Naive B cell (primary cell): Measurements from ENCODE around the gene CHD3. TPM values are rescaled to one million over a fixed set of nuclear protein-coding genes. Genes with fewer than 3 reads are reported as not detected.

Experiments
- ATAC-seq, 2 donors: fragments of 150-1000 bp; cut with Tn5 transposase; 2 replicates each; pipeline ENCODE4 v1.10.0; 2021; ENCODE audit warnings: low read depth in 2 of 2, mild to moderate bottlenecking in 2 of 2, moderate library complexity in 2 of 2
- DNase-seq: peaks from one replicate; pipeline ENCODE4 v3.0.0; 2022
- H3K27ac Mint-ChIP-seq, 6 donors: one replicate each; pipeline ENCODE4 v1.8.0; 2020 to 2022; ENCODE audit warnings: mild to moderate bottlenecking in 6 of 6, mixed read lengths in 6 of 6, moderate library complexity in 5 of 6, inconsistent platforms in 2 of 6
- H3K27me3 Mint-ChIP-seq, 3 donors: one replicate each; pipeline ENCODE4 v1.8.0; 2021 to 2022; ENCODE audit warnings: mixed read lengths in 3 of 3, mild to moderate bottlenecking in 1 of 3
- H3K36me3 Mint-ChIP-seq, 2 donors: one replicate each; pipeline ENCODE4 v1.8.0; 2020 to 2022; ENCODE audit warnings: mixed read lengths in 2 of 2, inconsistent platforms in 1 of 2, mild to moderate bottlenecking in 1 of 2
- H3K4me1 Mint-ChIP-seq, 3 donors: one replicate each; pipeline ENCODE4 v1.8.0; 2020 to 2022; ENCODE audit warnings: mixed read lengths in 3 of 3, inconsistent platforms in 1 of 3, mild to moderate bottlenecking in 1 of 3, moderate library complexity in 1 of 3
- H3K4me3 Mint-ChIP-seq, 8 donors: one replicate each; pipeline ENCODE4 v1.8.0; 2020 to 2022; ENCODE audit warnings: mild to moderate bottlenecking in 8 of 8, mixed read lengths in 8 of 8, moderate library complexity in 8 of 8, inconsistent platforms in 2 of 8
- H3K9me3 Mint-ChIP-seq, 7 donors: one replicate each; pipeline ENCODE4 v1.8.0; 2020 to 2022; ENCODE audit warnings: mixed read lengths in 7 of 7, mild to moderate bottlenecking in 5 of 7, inconsistent platforms in 2 of 7, moderate library complexity in 1 of 7
- polyA plus RNA-seq, 6 donors: library from polyadenylated mRNA; unstranded; fragments of 300-500 nt; fragmentation: Illumina TruSeq; gene quantifications; one replicate each; pipeline ENCODE4 v1.2.3, GENCODE V29; 2021; ENCODE audit warnings: low read depth in 6 of 6

CHD3 gene
- polyA plus RNA-seq, 6 donors from 2014 or later: 0.06 to 8.0 (median 3.4) TPM

- DNase-seq: peak; percentile 26
Measured at GRCh38 chr17:7852919-7853690, 35.5 kb upstream of the CHD3 start.

GRCh38 chr17:7853691-7854038, 34.9 kb upstream of the CHD3 start:
- H3K36me3 Mint-ChIP-seq: no peaks in the 10 kb centered on the region

More at GRCh38 chr17:7852919-7853690, 35.5 kb upstream of the CHD3 start:
- H3K4me3 Mint-ChIP-seq: peak overlapping the region in 1 of 8 donors; percentile 85
- no peak for ATAC-seq
- H3K36me3 Mint-ChIP-seq: no peaks in the 10 kb centered on the region
- H3K27ac Mint-ChIP-seq: peak overlapping the region in 3 of 6 donors; percentile 73 to 88 (median 81)
- H3K27me3 Mint-ChIP-seq: no peaks in the 10 kb centered on the region
- H3K4me1 Mint-ChIP-seq: peaks cover 15 to 22% (median 17%) of the 10 kb centered on the region in 3 donors
- no peaks in the 10 kb centered on the region for H3K9me3 Mint-ChIP-seq

GRCh38 chr17:7854078-7854777, 34.4 kb upstream of the CHD3 start:
- Mint-ChIP-seq H3K27me3 (no peaks in the 10 kb centered on the region), H3K27ac (peak overlapping the region in 2 of 6 donors; percentile 62 to 74), H3K36me3 (no peaks in the 10 kb centered on the region), H3K4me1 (peaks cover 17 to 20% (median 18%) of the 10 kb centered on the region in 3 donors), H3K9me3 (no peaks in the 10 kb centered on the region), H3K4me3 (peak overlapping the region in 3 of 8 donors; percentile 10 to 61 (median 42))
- no peak for ATAC-seq
- DNase-seq: no peak

More at GRCh38 chr17:7853691-7854038, 34.9 kb upstream of the CHD3 start:
- Mint-ChIP-seq H3K4me3 (peak overlapping the region in 2 of 8 donors; percentile 10 to 42), H3K27me3 (no peaks in the 10 kb centered on the region), H3K4me1 (peaks cover 15 to 20% (median 17%) of the 10 kb centered on the region in 3 donors), H3K27ac (peak overlapping the region in 3 of 6 donors; percentile 38 to 74 (median 62)), H3K9me3 (no peaks in the 10 kb centered on the region)
- DNase-seq (no peak), ATAC-seq (no peak)

GRCh38 chr17:7854851-7855659, 33.5 kb upstream of the CHD3 start, which contains the start of gene TMEM88:
TSS of gene TMEM88 (plus strand) at chr17:7855066. CDS start at chr17:7855075, 9 bp downstream.
- Mint-ChIP-seq H3K4me3 (peak within 1 kb of the TSS in 4 of 8 donors; percentile 10 to 61 (median 31)), H3K27me3 (no peaks in the 10 kb centered on the region), H3K36me3 (no peaks in the 10 kb centered on the region), H3K9me3 (no peaks in the 10 kb centered on the region), H3K4me1 (peaks cover 10 to 21% (median 20%) of the 10 kb centered on the region in 3 donors), H3K27ac (peak within 1 kb of the TSS in 3 of 6 donors; percentile 36 to 74 (median 62))
- DNase-seq (peak; percentile 26), ATAC-seq (no peak)

- H3K36me3 Mint-ChIP-seq: no peaks in the 10 kb centered on the region
- no peaks in the 10 kb centered on the region for H3K27me3 Mint-ChIP-seq
- no peaks in the 10 kb centered on the region for H3K9me3 Mint-ChIP-seq
- DNase-seq (no peak), ATAC-seq (no peak)
- H3K4me3 Mint-ChIP-seq: no peak overlapping the region
- H3K27ac Mint-ChIP-seq: no peak overlapping the region
- peaks cover 10 to 21% (median 18%) of the 10 kb centered on the region in 3 donors for H3K4me1 Mint-ChIP-seq
Measured at GRCh38 chr17:7855660-7856010, 33.0 kb upstream of the CHD3 start.

GRCh38 chr17:7856011-7856810, 32.4 kb upstream of the CHD3 start:
- DNase-seq (peak; percentile 25), ATAC-seq (no peak)
- H3K27ac Mint-ChIP-seq: peak overlapping the region in 1 of 6 donors; percentile 9
- H3K9me3 Mint-ChIP-seq: no peaks in the 10 kb centered on the region
- no peak overlapping the region for H3K4me3 Mint-ChIP-seq
- H3K36me3 Mint-ChIP-seq: no peaks in the 10 kb centered on the region
- no peaks in the 10 kb centered on the region for H3K27me3 Mint-ChIP-seq
- peaks cover 10 to 16% (median 13%) of the 10 kb centered on the region in 3 donors for H3K4me1 Mint-ChIP-seq

GRCh38 chr17:7856811-7857712, 31.5 kb upstream of the CHD3 start, which contains the start of gene NAA38:
TSS of gene NAA38 (minus strand) at chr17:7857559. CDS start at chr17:7857463, 96 bp downstream.
- Mint-ChIP-seq H3K27me3 (no peaks in the 10 kb centered on the region), H3K36me3 (no peaks in the 10 kb centered on the region), H3K4me3 (no peak within 1 kb of the TSS), H3K9me3 (no peaks in the 10 kb centered on the region), H3K4me1 (peaks cover 2 to 9% (median 4%) of the 10 kb centered on the region in 3 donors), H3K27ac (no peak within 1 kb of the TSS)
- peak; percentile 97 for DNase-seq
- ATAC-seq: peak; percentile 80 to 83

GRCh38 chr17:7857713-7858521, 30.7 kb upstream of the CHD3 start, which contains the start of gene CYB5D1:
TSS of gene CYB5D1 (plus strand) at chr17:7858003. CDS start at chr17:7858135, 132 bp downstream.
- Mint-ChIP-seq H3K36me3 (no peaks in the 10 kb centered on the region), H3K9me3 (no peaks in the 10 kb centered on the region), H3K27ac (peak within 1 kb of the TSS in 2 of 6 donors; percentile 23 to 83), H3K4me3 (peak within 1 kb of the TSS in 1 of 8 donors; percentile 72), H3K27me3 (no peaks in the 10 kb centered on the region), H3K4me1 (peaks cover 3 to 10% (median 4%) of the 10 kb centered on the region in 3 donors)
- ATAC-seq (peak; percentile 53 to 57), DNase-seq (peak; percentile 92)

GRCh38 chr17:7858522-7858810, 30.1 kb upstream of the CHD3 start:
- Mint-ChIP-seq H3K27ac (peak overlapping the region in 1 of 6 donors; percentile 83), H3K4me1 (peaks cover 4 to 10% (median 5%) of the 10 kb centered on the region in 3 donors), H3K4me3 (no peak overlapping the region), H3K27me3 (no peaks in the 10 kb centered on the region), H3K9me3 (no peaks in the 10 kb centered on the region), H3K36me3 (no peaks in the 10 kb centered on the region)
- peak in 1 of 2 donors; percentile 9 for ATAC-seq
- DNase-seq: peak; percentile 20

GRCh38 chr17:7859028-7859427, 29.6 kb upstream of the CHD3 start:
- H3K4me1 Mint-ChIP-seq: peaks cover 5 to 10% (median 6%) of the 10 kb centered on the region in 3 donors
- peak overlapping the region in 4 of 6 donors; percentile 23 to 72 (median 40) for H3K27ac Mint-ChIP-seq
- H3K27me3 Mint-ChIP-seq: no peaks in the 10 kb centered on the region
- H3K4me3 Mint-ChIP-seq: peak overlapping the region in 2 of 8 donors; percentile 10 to 72
- no peak for ATAC-seq
- H3K9me3 Mint-ChIP-seq: no peaks in the 10 kb centered on the region
- H3K36me3 Mint-ChIP-seq: no peaks in the 10 kb centered on the region
- no peak for DNase-seq
